HepG2 (cell line): Measurements from ENCODE around the gene SCUBE1. TPM values are rescaled to one million over a fixed set of nuclear protein-coding genes. Genes with fewer than 3 reads are reported as not detected.

ENCODE experiments used
- ADNP ChIP-seq: sonication (generic); formaldehyde crosslinking; IDR thresholded peaks from 2 replicates; pipeline ENCODE4 v1.4.0; 2020; ENCODE audit warnings: missing genetic modification reagents
- BHLHE40 ChIP-seq: IDR thresholded peaks from 2 replicates; pipeline ENCODE4 v1.6.1; 2011; ENCODE audit warnings: low read length, improper control_type of control experiment
- FOXK1 ChIP-seq: sonication (generic); formaldehyde crosslinking; IDR thresholded peaks from 2 replicates; pipeline ENCODE4 v1.4.0; 2020; ENCODE audit warnings: low read depth, missing genetic modification reagents, borderline replicate concordance
- FOXP1 ChIP-seq, 2 experiments: fragments of 450-650 bp in 1 of 2; IDR thresholded peaks; 2 replicates each; pipeline ENCODE4 v1.6.1; 2017 to 2018; ENCODE audit warnings: antibody characterized with exemption in 1 of 2
- GATAD2A ChIP-seq: IDR thresholded peaks from 2 replicates; pipeline ENCODE4 v1.6.1; 2016
- HDAC1 ChIP-seq: sonication (generic); formaldehyde crosslinking; IDR thresholded peaks from 2 replicates; pipeline ENCODE4 v1.5.1; 2020; ENCODE audit warnings: mild to moderate bottlenecking, missing genetic modification reagents
- HES4 ChIP-seq: sonication (generic); formaldehyde crosslinking; IDR thresholded peaks from 2 replicates; pipeline ENCODE4 v1.9.0; 2021; ENCODE audit warnings: mild to moderate bottlenecking, missing genetic modification reagents, borderline replicate concordance
- HNF4A ChIP-seq: sonication (generic); formaldehyde crosslinking; IDR thresholded peaks from 2 replicates; pipeline ENCODE4 v1.4.0; 2020; ENCODE audit warnings: missing genetic modification reagents
- NFE2L2 ChIP-seq: fragments of 150-350 bp; IDR thresholded peaks from 2 replicates; pipeline ENCODE4 v1.6.1; 2014; ENCODE audit warnings: low read length
- NR2F1 ChIP-seq, 2 experiments: fragments of 450-650 bp in 1 of 2; formaldehyde crosslinking in 1 of 2; IDR thresholded peaks; 2 replicates each; pipeline versions ENCODE4 v1.5.0 to v1.6.1; 2016 to 2020; ENCODE audit warnings: mild to moderate bottlenecking in 1 of 2, missing compliant biosample characterization in 1 of 2, missing genetic modification reagents in 1 of 2, moderate library complexity in 1 of 2
- SKI ChIP-seq: fragments of 450-650 bp; IDR thresholded peaks from one replicate; pipeline ENCODE4 v1.6.1; 2018; ENCODE audit warnings: mild to moderate bottlenecking; ENCODE audit not compliant: partially characterized antibody
- SOX6 ChIP-seq, 2 experiments: fragments of 450-650 bp in 1 of 2; sonication (generic) in 1 of 2; formaldehyde crosslinking in 1 of 2; IDR thresholded peaks; 2 replicates each; pipeline versions ENCODE4 v1.4.0 to v1.6.1; 2017 to 2020; ENCODE audit warnings: antibody characterized with exemption in 1 of 2, mild to moderate bottlenecking in 1 of 2, missing genetic modification reagents in 1 of 2
- TOPORS ChIP-seq: sonication (generic); formaldehyde crosslinking; IDR thresholded peaks from 2 replicates; pipeline ENCODE4 v1.8.0; 2023; ENCODE audit warnings: mild to moderate bottlenecking, missing genetic modification reagents
- ZNF292 ChIP-seq: sonication (generic); formaldehyde crosslinking; IDR thresholded peaks from 2 replicates; pipeline ENCODE4 v1.8.1; 2022; ENCODE audit warnings: mild to moderate bottlenecking, low read depth, missing genetic modification reagents, borderline replicate concordance
- polyA plus RNA-seq, 8 experiments: library from polyadenylated mRNA; depleted of rRNA in 3 of 8; stranded (reverse) in 7 of 8; unstranded in 1 of 8; fragments of >200 nt; fragmentation: Illumina TruSeq in 4 of 8; extraction: Trizol in 4 of 8; gene quantifications; 2 replicates each; pipeline versions ENCODE4 v1.2.1 to v1.2.3, GENCODE V29; 2011 to 2016; ENCODE audit warnings: low read depth in 4 of 8, missing spikeins in 1 of 8, mixed read lengths in 1 of 8; ENCODE audit not compliant: insufficient read depth in 1 of 8
- total RNA-seq, 5 experiments: library from RNA; depleted of rRNA; stranded (reverse); fragments of >200 nt; fragmentation: Illumina TruSeq; extraction: Trizol; gene quantifications; 2 replicates each; pipeline ENCODE4 v1.2.3, GENCODE V29; 2016; ENCODE audit warnings: low read depth in 1 of 5
- TF ChIP-seq, protein P1 (sequence below): sonication (generic); formaldehyde crosslinking; IDR thresholded peaks from 2 replicates; pipeline ENCODE4 v1.4.0; 2020; ENCODE audit warnings: missing genetic modification reagents, borderline replicate concordance
- TF ChIP-seq, protein P2 (sequence below): IDR thresholded peaks from 2 replicates; pipeline ENCODE4 v1.6.1; 2016; ENCODE audit warnings: control low read depth
- TF ChIP-seq, protein P3 (sequence below): sonication (generic); formaldehyde crosslinking; IDR thresholded peaks from 2 replicates; pipeline ENCODE4 v1.4.0; 2020; ENCODE audit warnings: mild to moderate bottlenecking, low read depth, missing genetic modification reagents
- TF ChIP-seq, protein P4 (sequence below): IDR thresholded peaks from 2 replicates; pipeline ENCODE4 v1.6.1; 2016; ENCODE audit warnings: low read depth, control low read depth
- TF ChIP-seq, protein P5 (sequence below), 2 experiments: fragments of 450-650 bp in 1 of 2; sonication (generic) in 1 of 2; formaldehyde crosslinking; IDR thresholded peaks; 2 replicates each; pipeline versions ENCODE4 v1.5.0 to v1.8.0; 2020 to 2022; ENCODE audit warnings: mild to moderate bottlenecking in 1 of 2, missing genetic modification reagents in 1 of 2

SCUBE1 gene
- total and polyA plus RNA-seq, 2 of the 13 experiments (the other 11 are each of a cell fraction or from before 2014, with no cell fraction given) = under 0.01 to 0.05 TPM

DNA sequence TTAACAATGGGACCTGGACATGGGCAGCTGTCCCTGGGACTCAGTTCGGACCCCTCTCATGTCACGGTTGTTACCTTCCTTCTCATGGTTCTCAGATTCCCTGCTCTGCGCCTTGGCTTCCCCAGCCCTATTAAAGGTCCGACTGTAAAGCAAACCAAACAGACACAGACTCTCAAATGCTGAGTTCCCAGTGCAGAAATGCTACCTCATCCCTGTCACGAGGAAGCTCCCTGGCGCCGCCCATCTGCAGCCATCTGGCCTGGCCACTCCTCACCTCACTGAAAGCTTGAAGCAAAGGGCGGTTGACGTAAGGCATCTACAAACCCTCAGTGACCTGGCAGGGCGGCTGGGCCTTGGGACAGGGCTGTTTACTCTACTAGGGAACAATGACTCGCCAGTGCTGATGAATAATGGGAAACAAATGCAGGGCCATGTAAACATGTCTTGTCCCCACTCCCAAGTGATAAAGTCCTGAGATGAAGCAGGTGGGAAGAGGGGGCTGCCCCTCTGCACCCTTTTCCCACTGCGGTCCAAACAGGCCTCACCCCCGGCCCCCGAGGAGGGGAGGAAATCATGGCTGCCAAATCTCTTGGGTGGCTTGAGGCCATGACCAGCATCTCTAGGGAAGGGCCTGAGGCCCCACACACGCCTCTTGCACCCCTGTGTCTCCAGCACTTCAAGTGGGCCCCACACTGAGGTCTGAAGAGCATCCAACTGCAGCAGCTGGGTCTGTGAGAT is 49.3 kb downstream of the SCUBE1 start (continued):
- TF ChIP-seq, protein P1, sequence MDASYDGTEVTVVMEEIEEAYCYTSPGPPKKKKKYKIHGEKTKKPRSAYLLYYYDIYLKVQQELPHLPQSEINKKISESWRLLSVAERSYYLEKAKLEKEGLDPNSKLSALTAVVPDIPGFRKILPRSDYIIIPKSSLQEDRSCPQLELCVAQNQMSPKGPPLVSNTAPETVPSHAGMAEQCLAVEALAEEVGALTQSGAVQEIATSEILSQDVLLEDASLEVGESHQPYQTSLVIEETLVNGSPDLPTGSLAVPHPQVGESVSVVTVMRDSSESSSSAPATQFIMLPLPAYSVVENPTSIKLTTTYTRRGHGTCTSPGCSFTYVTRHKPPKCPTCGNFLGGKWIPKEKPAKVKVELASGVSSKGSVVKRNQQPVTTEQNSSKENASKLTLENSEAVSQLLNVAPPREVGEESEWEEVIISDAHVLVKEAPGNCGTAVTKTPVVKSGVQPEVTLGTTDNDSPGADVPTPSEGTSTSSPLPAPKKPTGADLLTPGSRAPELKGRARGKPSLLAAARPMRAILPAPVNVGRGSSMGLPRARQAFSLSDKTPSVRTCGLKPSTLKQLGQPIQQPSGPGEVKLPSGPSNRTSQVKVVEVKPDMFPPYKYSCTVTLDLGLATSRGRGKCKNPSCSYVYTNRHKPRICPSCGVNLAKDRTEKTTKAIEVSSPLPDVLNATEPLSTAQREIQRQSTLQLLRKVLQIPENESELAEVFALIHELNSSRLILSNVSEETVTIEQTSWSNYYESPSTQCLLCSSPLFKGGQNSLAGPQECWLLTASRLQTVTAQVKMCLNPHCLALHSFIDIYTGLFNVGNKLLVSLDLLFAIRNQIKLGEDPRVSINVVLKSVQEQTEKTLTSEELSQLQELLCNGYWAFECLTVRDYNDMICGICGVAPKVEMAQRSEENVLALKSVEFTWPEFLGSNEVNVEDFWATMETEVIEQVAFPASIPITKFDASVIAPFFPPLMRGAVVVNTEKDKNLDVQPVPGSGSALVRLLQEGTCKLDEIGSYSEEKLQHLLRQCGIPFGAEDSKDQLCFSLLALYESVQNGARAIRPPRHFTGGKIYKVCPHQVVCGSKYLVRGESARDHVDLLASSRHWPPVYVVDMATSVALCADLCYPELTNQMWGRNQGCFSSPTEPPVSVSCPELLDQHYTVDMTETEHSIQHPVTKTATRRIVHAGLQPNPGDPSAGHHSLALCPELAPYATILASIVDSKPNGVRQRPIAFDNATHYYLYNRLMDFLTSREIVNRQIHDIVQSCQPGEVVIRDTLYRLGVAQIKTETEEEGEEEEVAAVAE (CRISPR knock-in tag) = 0 out of 2 replicates have a peak, but pooled peaks have one; percentile 38
- no peak for TF ChIP-seq TOPORS (CRISPR knock-in tag)
- TF ChIP-seq NR2F1 (CRISPR knock-in tag; IDR thresholded peaks at IDR 0.05) = no peak
- peak; percentile 28 for TF ChIP-seq SKI
- TF ChIP-seq, protein P2, sequence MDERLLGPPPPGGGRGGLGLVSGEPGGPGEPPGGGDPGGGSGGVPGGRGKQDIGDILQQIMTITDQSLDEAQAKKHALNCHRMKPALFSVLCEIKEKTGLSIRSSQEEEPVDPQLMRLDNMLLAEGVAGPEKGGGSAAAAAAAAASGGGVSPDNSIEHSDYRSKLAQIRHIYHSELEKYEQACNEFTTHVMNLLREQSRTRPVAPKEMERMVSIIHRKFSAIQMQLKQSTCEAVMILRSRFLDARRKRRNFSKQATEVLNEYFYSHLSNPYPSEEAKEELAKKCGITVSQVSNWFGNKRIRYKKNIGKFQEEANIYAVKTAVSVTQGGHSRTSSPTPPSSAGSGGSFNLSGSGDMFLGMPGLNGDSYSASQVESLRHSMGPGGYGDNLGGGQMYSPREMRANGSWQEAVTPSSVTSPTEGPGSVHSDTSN (CRISPR knock-in tag) = no peak
- TF ChIP-seq HNF4A (CRISPR knock-in tag) = 0 out of 2 replicates have a peak, but pooled peaks have one; percentile 9
- no peak; the same call in 1 of the 2 replicates for TF ChIP-seq BHLHE40
- TF ChIP-seq, protein P3, sequence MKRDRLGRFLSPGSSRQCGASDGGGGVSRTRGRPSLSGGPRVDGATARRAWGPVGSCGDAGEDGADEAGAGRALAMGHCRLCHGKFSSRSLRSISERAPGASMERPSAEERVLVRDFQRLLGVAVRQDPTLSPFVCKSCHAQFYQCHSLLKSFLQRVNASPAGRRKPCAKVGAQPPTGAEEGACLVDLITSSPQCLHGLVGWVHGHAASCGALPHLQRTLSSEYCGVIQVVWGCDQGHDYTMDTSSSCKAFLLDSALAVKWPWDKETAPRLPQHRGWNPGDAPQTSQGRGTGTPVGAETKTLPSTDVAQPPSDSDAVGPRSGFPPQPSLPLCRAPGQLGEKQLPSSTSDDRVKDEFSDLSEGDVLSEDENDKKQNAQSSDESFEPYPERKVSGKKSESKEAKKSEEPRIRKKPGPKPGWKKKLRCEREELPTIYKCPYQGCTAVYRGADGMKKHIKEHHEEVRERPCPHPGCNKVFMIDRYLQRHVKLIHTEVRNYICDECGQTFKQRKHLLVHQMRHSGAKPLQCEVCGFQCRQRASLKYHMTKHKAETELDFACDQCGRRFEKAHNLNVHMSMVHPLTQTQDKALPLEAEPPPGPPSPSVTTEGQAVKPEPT = no peak
- TF ChIP-seq, protein P4, sequence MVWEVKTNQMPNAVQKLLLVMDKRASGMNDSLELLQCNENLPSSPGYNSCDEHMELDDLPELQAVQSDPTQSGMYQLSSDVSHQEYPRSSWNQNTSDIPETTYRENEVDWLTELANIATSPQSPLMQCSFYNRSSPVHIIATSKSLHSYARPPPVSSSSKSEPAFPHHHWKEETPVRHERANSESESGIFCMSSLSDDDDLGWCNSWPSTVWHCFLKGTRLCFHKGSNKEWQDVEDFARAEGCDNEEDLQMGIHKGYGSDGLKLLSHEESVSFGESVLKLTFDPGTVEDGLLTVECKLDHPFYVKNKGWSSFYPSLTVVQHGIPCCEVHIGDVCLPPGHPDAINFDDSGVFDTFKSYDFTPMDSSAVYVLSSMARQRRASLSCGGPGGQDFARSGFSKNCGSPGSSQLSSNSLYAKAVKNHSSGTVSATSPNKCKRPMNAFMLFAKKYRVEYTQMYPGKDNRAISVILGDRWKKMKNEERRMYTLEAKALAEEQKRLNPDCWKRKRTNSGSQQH (CRISPR knock-in tag) = no peak
- TF ChIP-seq ZNF292 (CRISPR knock-in tag) = no peak; the same call in 1 of the 2 replicates
- peak; percentile 32; the same call in 1 of the 2 replicates for TF ChIP-seq HDAC1
- TF ChIP-seq ADNP (CRISPR knock-in tag) = no peak
- 0 out of 2 replicates have a peak, but pooled peaks have one; percentile 28 for TF ChIP-seq GATAD2A
- TF ChIP-seq, protein P5, sequence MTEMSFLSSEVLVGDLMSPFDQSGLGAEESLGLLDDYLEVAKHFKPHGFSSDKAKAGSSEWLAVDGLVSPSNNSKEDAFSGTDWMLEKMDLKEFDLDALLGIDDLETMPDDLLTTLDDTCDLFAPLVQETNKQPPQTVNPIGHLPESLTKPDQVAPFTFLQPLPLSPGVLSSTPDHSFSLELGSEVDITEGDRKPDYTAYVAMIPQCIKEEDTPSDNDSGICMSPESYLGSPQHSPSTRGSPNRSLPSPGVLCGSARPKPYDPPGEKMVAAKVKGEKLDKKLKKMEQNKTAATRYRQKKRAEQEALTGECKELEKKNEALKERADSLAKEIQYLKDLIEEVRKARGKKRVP (CRISPR knock-in tag; IDR thresholded peaks at IDR 0.05) = peak in 1 of 2 experiments; percentile 56; a peak in 2 of 4 replicates
- TF ChIP-seq SOX6 (IDR thresholded peaks at IDR 0.05) = no peak
- TF ChIP-seq SOX6 (CRISPR knock-in tag; IDR thresholded peaks at IDR 0.05) = peak; percentile 83
- TF ChIP-seq FOXK1 (CRISPR knock-in tag) = peak; percentile 60; the same call in 1 of the 2 replicates
- TF ChIP-seq FOXP1 (IDR thresholded peaks at IDR 0.05) = no peak
- peak; percentile 77 for TF ChIP-seq FOXP1 (CRISPR knock-in tag; IDR thresholded peaks at IDR 0.05)
- TF ChIP-seq NFE2L2 = peak; percentile 20; the same call in 1 of the 2 replicates
- TF ChIP-seq HES4 (CRISPR knock-in tag) = no peak
